HG03521 (cell line): ENCODE measurements around the gene CAMK1.

Experiments
- ATAC-seq: cut with Tn5 transposase; IDR thresholded peaks from one replicate; pipeline ENCODE4 v1.9.1; 2021; ENCODE audit warnings: mild to moderate bottlenecking, moderate library complexity; ENCODE audit not compliant: unreplicated experiment

Gene CAMK1

DNA sequence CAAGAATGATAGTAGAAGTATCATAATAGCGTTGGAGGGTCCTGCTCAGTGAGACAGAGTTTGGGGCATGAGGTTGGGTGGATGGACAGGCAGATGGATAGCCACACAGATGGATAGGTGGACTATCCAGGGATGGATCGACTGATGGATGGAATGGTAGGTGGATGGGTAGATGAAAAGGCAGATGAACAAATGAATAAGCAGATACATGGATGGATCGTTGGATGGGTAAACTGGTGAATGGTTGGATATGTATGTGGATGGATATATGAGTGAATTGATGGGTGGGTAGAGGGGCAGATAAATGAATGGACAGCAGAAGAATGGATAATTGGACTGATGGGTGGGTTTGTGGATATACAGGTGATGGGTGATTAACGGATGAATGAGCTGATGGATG is 56.6 kb downstream of the CAMK1 start:
- no peak for ATAC-seq

DNA sequence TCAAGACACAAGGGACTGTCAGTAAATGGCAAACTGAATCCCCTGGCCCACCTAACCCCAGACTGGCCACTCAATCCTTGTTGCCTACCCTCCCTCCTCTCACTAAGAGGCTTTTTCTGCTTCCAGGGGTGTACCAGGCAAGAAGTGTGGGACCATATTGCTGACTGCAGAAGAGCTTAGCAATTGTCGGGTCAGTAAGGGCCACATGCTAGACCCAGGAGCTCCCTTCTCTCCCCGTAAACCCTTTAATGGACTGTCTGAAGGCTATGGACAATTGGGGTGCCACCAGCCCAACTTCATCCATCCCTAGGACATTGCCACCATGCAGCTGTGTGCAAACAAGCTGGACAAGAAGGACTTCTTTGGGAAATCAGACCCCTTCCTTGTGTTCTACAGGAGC is 57.3 kb downstream of the CAMK1 start:
- ATAC-seq: no peak

DNA sequence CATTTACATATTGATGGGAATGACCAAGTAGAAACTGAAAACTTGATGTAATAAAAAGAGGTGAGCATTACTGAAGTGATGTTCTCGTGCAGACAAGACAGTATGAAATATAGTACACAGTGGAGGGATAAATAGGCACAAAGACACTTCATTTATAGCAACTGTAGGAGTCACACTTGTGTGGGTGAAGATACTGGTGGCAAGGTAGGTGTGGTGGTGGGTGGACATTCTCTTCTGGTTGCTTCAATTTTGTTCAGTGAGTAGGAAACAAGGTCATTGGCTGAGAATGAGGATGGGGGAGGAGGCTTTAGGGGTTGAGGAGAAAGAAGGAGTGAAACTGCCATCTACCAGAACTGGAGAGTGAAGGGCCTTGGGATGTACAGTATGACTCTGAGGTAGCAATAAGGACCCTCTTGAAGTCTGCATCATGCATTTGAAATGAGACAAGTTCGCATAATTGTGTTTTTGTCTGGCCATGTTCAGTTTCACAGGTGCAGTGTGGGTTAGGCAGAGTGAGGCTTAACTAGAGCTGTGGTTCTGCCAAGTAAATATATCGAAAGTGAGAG is 59.5 kb downstream of the CAMK1 start:
- ATAC-seq: no peak
